Immature natural killer cell (primary cell): Measurements from ENCODE around the gene CHPF2. TPM values are rescaled to one million over a fixed set of nuclear protein-coding genes. Genes with fewer than 3 reads are reported as not detected.

Experiments
- DNase-seq, 3 donors: peaks; one replicate each; pipeline ENCODE4 v3.0.0; 2022; ENCODE audit warnings: mixed read lengths in 1 of 3
- H3K27ac Mint-ChIP-seq, 6 donors: one replicate each; pipeline ENCODE4 v1.8.0; 2020; ENCODE audit warnings: mixed read lengths in 6 of 6, mild to moderate bottlenecking in 5 of 6, inconsistent platforms in 4 of 6, moderate library complexity in 3 of 6
- H3K27me3 Mint-ChIP-seq, 3 donors: one replicate each; pipeline ENCODE4 v1.8.0; 2020 to 2021; ENCODE audit warnings: low read depth in 3 of 3, mild to moderate bottlenecking in 3 of 3, mixed read lengths in 3 of 3, moderate library complexity in 3 of 3, inconsistent platforms in 1 of 3
- H3K36me3 Mint-ChIP-seq, 3 donors: one replicate each; pipeline ENCODE4 v1.8.0; 2020; ENCODE audit warnings: mixed read lengths in 3 of 3, inconsistent platforms in 2 of 3, mild to moderate bottlenecking in 2 of 3
- H3K4me1 Mint-ChIP-seq, 2 donors: one replicate each; pipeline ENCODE4 v1.8.0; 2020; ENCODE audit warnings: inconsistent platforms in 2 of 2, mild to moderate bottlenecking in 2 of 2, mixed read lengths in 2 of 2, moderate library complexity in 1 of 2
- H3K4me3 Mint-ChIP-seq, 5 donors: one replicate each; pipeline ENCODE4 v1.8.0; 2020; ENCODE audit warnings: mild to moderate bottlenecking in 5 of 5, mixed read lengths in 5 of 5, inconsistent platforms in 3 of 5, moderate library complexity in 3 of 5
- H3K9me3 Mint-ChIP-seq, 6 donors: one replicate each; pipeline ENCODE4 v1.8.0; 2020; ENCODE audit warnings: mild to moderate bottlenecking in 6 of 6, mixed read lengths in 6 of 6, inconsistent platforms in 4 of 6, moderate library complexity in 3 of 6
- polyA plus RNA-seq, 3 donors: library from polyadenylated mRNA; unstranded; fragments of 300-500 nt; fragmentation: Illumina TruSeq; gene quantifications; one replicate each; pipeline ENCODE4 v1.2.3, GENCODE V29; 2021

The CHPF2 gene
- polyA plus RNA-seq, 3 donors from 2014 or later: 23.0 to 39.2 (median 35.4) TPM

- Mint-ChIP-seq H3K9me3 (no peaks in the 10 kb centered on the region), H3K27me3 (peaks cover 2 to 19% (median 8%) of the 10 kb centered on the region in 3 donors), H3K4me1 (peaks cover 39 to 49% of the 10 kb centered on the region in 2 donors), H3K4me3 (peak overlapping the region; percentile 99 to 100 (median 100)), H3K36me3 (peaks cover 0 to 4% (median 0%) of the 10 kb centered on the region in 3 donors), H3K27ac (peak overlapping the region; percentile 95 to 99 (median 99))
- DNase-seq: peak; percentile 54 to 64 (median 56)
Observed at GRCh38 chr7:151232917-151233701, 826 bp downstream of the CHPF2 start.

- peak overlapping the region; percentile 95 to 99 (median 99) for H3K27ac Mint-ChIP-seq
- DNase-seq: no peak
Observed at GRCh38 chr7:151233804-151234203, 1.5 kb downstream of the CHPF2 start.

DNA sequence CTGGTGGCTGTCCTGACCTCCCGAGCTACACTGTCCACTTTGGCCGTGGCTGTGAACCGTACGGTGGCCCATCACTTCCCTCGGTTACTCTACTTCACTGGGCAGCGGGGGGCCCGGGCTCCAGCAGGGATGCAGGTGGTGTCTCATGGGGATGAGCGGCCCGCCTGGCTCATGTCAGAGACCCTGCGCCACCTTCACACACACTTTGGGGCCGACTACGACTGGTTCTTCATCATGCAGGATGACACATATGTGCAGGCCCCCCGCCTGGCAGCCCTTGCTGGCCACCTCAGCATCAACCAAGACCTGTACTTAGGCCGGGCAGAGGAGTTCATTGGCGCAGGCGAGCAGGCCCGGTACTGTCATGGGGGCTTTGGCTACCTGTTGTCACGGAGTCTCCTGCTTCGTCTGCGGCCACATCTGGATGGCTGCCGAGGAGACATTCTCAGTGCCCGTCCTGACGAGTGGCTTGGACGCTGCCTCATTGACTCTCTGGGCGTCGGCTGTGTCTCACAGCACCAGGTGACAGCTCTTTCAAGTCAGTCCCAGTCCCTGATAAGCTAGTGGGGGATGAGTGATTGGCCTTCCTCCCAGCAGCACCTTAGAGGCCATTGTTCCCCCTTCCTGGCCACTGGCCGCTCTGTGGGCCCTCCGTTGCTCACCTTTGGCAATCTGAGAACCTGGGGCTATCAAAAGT, 3.0 kb downstream of the CHPF2 start:
- H3K9me3 Mint-ChIP-seq: no peaks in the 10 kb centered on the region
- H3K4me1 Mint-ChIP-seq: peaks cover 39 to 48% of the 10 kb centered on the region in 2 donors
- H3K27me3 Mint-ChIP-seq: peaks cover 2 to 16% (median 8%) of the 10 kb centered on the region in 3 donors
- H3K27ac Mint-ChIP-seq: peak overlapping the region in 1 of 6 donors; percentile 16
- peaks cover 0 to 4% (median 0%) of the 10 kb centered on the region in 3 donors for H3K36me3 Mint-ChIP-seq
- no peak for DNase-seq
- peak overlapping the region in 2 of 5 donors; percentile 35 to 100 for H3K4me3 Mint-ChIP-seq

More at GRCh38 chr7:151233804-151234203, 1.5 kb downstream of the CHPF2 start:
- H3K27me3 Mint-ChIP-seq: peaks cover 2 to 18% (median 8%) of the 10 kb centered on the region in 3 donors
- H3K4me1 Mint-ChIP-seq: peaks cover 39 to 48% of the 10 kb centered on the region in 2 donors
- H3K4me3 Mint-ChIP-seq: peak overlapping the region; percentile 99 to 100 (median 100)
- peaks cover 0 to 4% (median 0%) of the 10 kb centered on the region in 3 donors for H3K36me3 Mint-ChIP-seq
- H3K9me3 Mint-ChIP-seq: no peaks in the 10 kb centered on the region

- Mint-ChIP-seq H3K4me3 (no peak overlapping the region), H3K27ac (peak overlapping the region in 4 of 6 donors; percentile 12 to 66 (median 45)), H3K4me1 (peaks cover 39 to 43% of the 10 kb centered on the region in 2 donors), H3K9me3 (no peaks in the 10 kb centered on the region), H3K27me3 (peaks cover 2 to 16% (median 8%) of the 10 kb centered on the region in 3 donors), H3K36me3 (peaks cover 0 to 4% (median 0%) of the 10 kb centered on the region in 3 donors)
- no peak for DNase-seq
Observed at GRCh38 chr7:151236406-151236805, 4.1 kb downstream of the CHPF2 start.

GRCh38 chr7:151237244-151238189, 5.2 kb downstream of the CHPF2 start:
- Mint-ChIP-seq H3K36me3 (peaks cover 0 to 4% (median 0%) of the 10 kb centered on the region in 3 donors), H3K4me1 (peaks cover 32 to 33% of the 10 kb centered on the region in 2 donors), H3K4me3 (no peak overlapping the region), H3K27ac (peak overlapping the region in 1 of 6 donors; percentile 66), H3K9me3 (no peaks in the 10 kb centered on the region), H3K27me3 (peaks cover 2 to 10% (median 4%) of the 10 kb centered on the region in 3 donors)
- no peak for DNase-seq

DNA sequence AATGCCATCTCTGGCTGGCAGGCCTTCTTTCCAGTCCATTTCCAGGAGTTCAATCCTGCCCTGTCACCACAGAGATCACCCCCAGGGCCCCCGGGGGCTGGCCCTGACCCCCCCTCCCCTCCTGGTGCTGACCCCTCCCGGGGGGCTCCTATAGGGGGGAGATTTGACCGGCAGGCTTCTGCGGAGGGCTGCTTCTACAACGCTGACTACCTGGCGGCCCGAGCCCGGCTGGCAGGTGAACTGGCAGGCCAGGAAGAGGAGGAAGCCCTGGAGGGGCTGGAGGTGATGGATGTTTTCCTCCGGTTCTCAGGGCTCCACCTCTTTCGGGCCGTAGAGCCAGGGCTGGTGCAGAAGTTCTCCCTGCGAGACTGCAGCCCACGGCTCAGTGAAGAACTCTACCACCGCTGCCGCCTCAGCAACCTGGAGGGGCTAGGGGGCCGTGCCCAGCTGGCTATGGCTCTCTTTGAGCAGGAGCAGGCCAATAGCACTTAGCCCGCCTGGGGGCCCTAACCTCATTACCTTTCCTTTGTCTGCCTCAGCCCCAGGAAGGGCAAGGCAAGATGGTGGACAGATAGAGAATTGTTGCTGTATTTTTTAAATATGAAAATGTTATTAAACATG, 6.0 kb downstream of the CHPF2 start:
- Mint-ChIP-seq H3K27me3 (peaks cover 0 to 4% (median 3%) of the 10 kb centered on the region in 3 donors), H3K27ac (no peak overlapping the region), H3K36me3 (peaks cover 0 to 4% (median 0%) of the 10 kb centered on the region in 3 donors), H3K4me1 (peaks cover 32 to 35% of the 10 kb centered on the region in 2 donors), H3K4me3 (no peak overlapping the region), H3K9me3 (no peaks in the 10 kb centered on the region)
- DNase-seq: no peak

- peaks cover 0 to 9% (median 2%) of the 10 kb centered on the region in 3 donors for H3K27me3 Mint-ChIP-seq
- no peak for DNase-seq
- no peak overlapping the region for H3K4me3 Mint-ChIP-seq
- H3K4me1 Mint-ChIP-seq: peaks cover 32 to 35% of the 10 kb centered on the region in 2 donors
- peak overlapping the region in 1 of 6 donors; percentile 15 for H3K27ac Mint-ChIP-seq
- H3K9me3 Mint-ChIP-seq: no peaks in the 10 kb centered on the region
- H3K36me3 Mint-ChIP-seq: peaks cover 0 to 4% (median 0%) of the 10 kb centered on the region in 3 donors
Observed at GRCh38 chr7:151238924-151239836, 6.9 kb downstream of the CHPF2 start.

- Mint-ChIP-seq H3K27ac (peak overlapping the region in 1 of 6 donors; percentile 58), H3K4me1 (peaks cover 32 to 36% of the 10 kb centered on the region in 2 donors), H3K9me3 (no peaks in the 10 kb centered on the region), H3K27me3 (peaks cover 1 to 9% (median 7%) of the 10 kb centered on the region in 3 donors), H3K36me3 (peaks cover 0 to 4% (median 0%) of the 10 kb centered on the region in 3 donors), H3K4me3 (no peak overlapping the region)
- DNase-seq: no peak
Observed at GRCh38 chr7:151239837-151240459, 7.7 kb downstream of the CHPF2 start.

- Mint-ChIP-seq H3K4me3 (no peak overlapping the region), H3K27me3 (peaks cover 2 to 9% (median 7%) of the 10 kb centered on the region in 3 donors), H3K27ac (no peak overlapping the region), H3K9me3 (no peaks in the 10 kb centered on the region), H3K4me1 (peaks cover 30 to 33% of the 10 kb centered on the region in 2 donors), H3K36me3 (peaks cover 0 to 4% (median 0%) of the 10 kb centered on the region in 3 donors)
- no peak for DNase-seq
Observed at GRCh38 chr7:151240536-151240935, 8.3 kb downstream of the CHPF2 start.

GRCh38 chr7:151240942-151241754, 8.9 kb downstream of the CHPF2 start:
- peak overlapping the region in 1 of 6 donors; percentile 76 for H3K27ac Mint-ChIP-seq
- no peak for DNase-seq
- H3K4me1 Mint-ChIP-seq: peaks cover 30 to 32% of the 10 kb centered on the region in 2 donors
- peaks cover 3 to 12% (median 8%) of the 10 kb centered on the region in 3 donors for H3K27me3 Mint-ChIP-seq
- peaks cover 0 to 4% (median 0%) of the 10 kb centered on the region in 3 donors for H3K36me3 Mint-ChIP-seq
- peak overlapping the region in 1 of 5 donors; percentile 42 for H3K4me3 Mint-ChIP-seq
- no peaks in the 10 kb centered on the region for H3K9me3 Mint-ChIP-seq

- H3K36me3 Mint-ChIP-seq: peaks cover 0 to 3% (median 0%) of the 10 kb centered on the region in 3 donors
- H3K27me3 Mint-ChIP-seq: peaks cover 4 to 13% (median 10%) of the 10 kb centered on the region in 3 donors
- H3K4me3 Mint-ChIP-seq: peak overlapping the region in 1 of 5 donors; percentile 42
- no peak overlapping the region for H3K27ac Mint-ChIP-seq
- no peaks in the 10 kb centered on the region for H3K9me3 Mint-ChIP-seq
- H3K4me1 Mint-ChIP-seq: peaks cover 25 to 34% of the 10 kb centered on the region in 2 donors
- no peak for DNase-seq
Observed at GRCh38 chr7:151241755-151242096, 9.4 kb downstream of the CHPF2 start.
